Gastroesophageal sphincter (tissue), 4 donors: Measurements from ENCODE around the gene SOX12. TPM values are rescaled to one million over a fixed set of nuclear protein-coding genes. Genes with fewer than 3 reads are reported as not detected.
A peak's percentile ranks its signal among the peaks of the same experiment; 100 is the strongest.

ENCODE experiments used
- ATAC-seq: fragments of 150-250 bp; one replicate; pipeline ENCODE4 v1.9.1; 2016; ENCODE audit warnings: mild to moderate bottlenecking, moderate library complexity
- H3K27ac ChIP-seq, 4 donors: fragments of 200-600 bp; sonication (generic) in 3 of 4; 1 replicate in 3 of 4; 2 replicates in 1 of 4; pipeline ENCODE4 v1.5.1; 2016 to 2019
- H3K27me3 ChIP-seq: fragments of 200-600 bp; sonication (generic); one replicate; pipeline ENCODE4 v1.5.1; 2019
- H3K36me3 ChIP-seq, 2 donors: fragments of 200-600 bp; sonication (generic); one replicate each; pipeline ENCODE4 v1.5.1; 2019; ENCODE audit warnings: control low read depth in 1 of 2
- H3K4me1 ChIP-seq, 3 donors: fragments of 200-600 bp; sonication (generic); 1 replicate in 2 of 3; 2 replicates in 1 of 3; pipeline ENCODE4 v1.5.1; 2016 to 2019; ENCODE audit warnings: control low read depth in 2 of 3
- H3K4me3 ChIP-seq, 2 donors: fragments of 200-600 bp; sonication (generic); one replicate each; pipeline ENCODE4 v1.5.1; 2019; ENCODE audit warnings: mild to moderate bottlenecking in 1 of 2, moderate library complexity in 1 of 2
- H3K9me3 ChIP-seq, 3 donors: fragments of 200-600 bp; sonication (generic); one replicate each; pipeline ENCODE4 v1.5.1; 2017 to 2019; ENCODE audit warnings: control low read depth in 2 of 3
- CTCF ChIP-seq, 4 experiments: fragments of 200-600 bp in 2 of 4; fragments of 450-650 bp in 2 of 4; sonication (generic) in 1 of 4; IDR thresholded peaks; one replicate each; pipeline ENCODE4 v1.5.1; 2017 to 2019; ENCODE audit warnings: antibody characterized with exemption in 4 of 4, mild to moderate bottlenecking in 2 of 4, moderate library complexity in 2 of 4
- EP300 ChIP-seq: sonication (generic); formaldehyde crosslinking; IDR thresholded peaks from one replicate; pipeline ENCODE4 v1.6.1; 2017; ENCODE audit warnings: antibody characterized with exemption, mild to moderate bottlenecking
- POLR2A ChIP-seq, 2 donors: fragments of 450-650 bp; IDR thresholded peaks; one replicate each; pipeline ENCODE4 v1.6.1; 2017; ENCODE audit warnings: antibody characterized with exemption in 2 of 2, mild to moderate bottlenecking in 2 of 2, moderate library complexity in 1 of 2
- POLR2AphosphoS5 ChIP-seq: sonication (generic); formaldehyde crosslinking; IDR thresholded peaks from one replicate; pipeline ENCODE4 v1.6.1; 2017; ENCODE audit warnings: antibody characterized with exemption
- WGBS, 2 donors: methylation state at CpG; one replicate each; pipeline ENCODE4 v1.1.5; 2018; ENCODE audit warnings: low coverage in 1 of 2; 5-methylcytosine and 5-hydroxymethylcytosine counted together
- total RNA-seq, 4 donors: library from RNA; depleted of rRNA; stranded (reverse); fragments of >200 nt; gene quantifications; one replicate each; pipeline ENCODE4 v1.1.0, GENCODE V29; 2016

Gene SOX12
- total RNA-seq, 4 donors from 2014 or later, result 3.4 to 7.3 (median 5.9) TPM

DNA sequence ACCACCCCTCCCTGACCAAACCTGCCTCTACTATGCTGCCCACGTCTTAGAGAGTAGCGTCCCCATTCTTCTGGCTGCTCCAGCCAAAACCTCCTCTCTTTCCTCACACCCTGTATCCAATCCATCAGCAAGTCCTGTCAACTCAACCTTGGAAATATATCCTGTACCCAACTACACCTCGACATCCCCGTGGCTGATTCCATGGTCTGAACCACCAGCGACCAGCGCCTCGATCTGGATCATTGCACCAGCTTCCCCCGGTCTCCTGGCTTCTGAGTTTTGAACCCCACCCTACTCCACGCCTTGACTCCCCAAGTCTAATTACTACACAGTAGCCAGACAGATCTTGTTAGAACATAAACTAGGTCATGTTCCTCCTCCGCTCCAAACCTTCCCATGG lies 31.4 kb downstream of the SOX12 start:
- no peak for ATAC-seq
- Histone ChIP-seq H3K4me1 (peaks cover 0 to 8% (median 0%) of the 10 kb centered on the region in 3 donors), H3K36me3 (peaks cover 0 to 22% of the 10 kb centered on the region in 2 donors), H3K27me3 (no peaks in the 10 kb centered on the region), H3K4me3 (no peak overlapping the region), H3K9me3 (no peaks in the 10 kb centered on the region), H3K27ac (no peak overlapping the region)
- WGBS, 2 donors, result 87 to 92% methylated on average over 6 to 10 of the region's 10 CpGs
- TF ChIP-seq CTCF (IDR thresholded peaks at IDR 0.05), result no peak
- TF ChIP-seq EP300, result no peak
- TF ChIP-seq POLR2AphosphoS5, result no peak
- TF ChIP-seq POLR2A (IDR thresholded peaks at IDR 0.05), result no peak

- TF ChIP-seq EP300, result no peak
- TF ChIP-seq POLR2A (IDR thresholded peaks at IDR 0.05), result no peak
- TF ChIP-seq CTCF (IDR thresholded peaks at IDR 0.05), result no peak
- TF ChIP-seq POLR2AphosphoS5, result no peak
- no peaks in the 10 kb centered on the region for H3K27me3 ChIP-seq
- peaks cover 0 to under 1% of the 10 kb centered on the region in 2 donors for H3K36me3 ChIP-seq
- no peaks in the 10 kb centered on the region for H3K9me3 ChIP-seq
- H3K4me3 ChIP-seq, result no peak overlapping the region
- no peak for ATAC-seq
- peaks cover 0 to 17% (median 0%) of the 10 kb centered on the region in 3 donors for H3K4me1 ChIP-seq
- WGBS, 2 donors, result 71 to 83% methylated on average over 4 of the region's 4 CpGs
- H3K27ac ChIP-seq, result no peak overlapping the region
These were observed 33.7 kb downstream of the SOX12 start for GRCh38 chr20:358891-359555.

DNA sequence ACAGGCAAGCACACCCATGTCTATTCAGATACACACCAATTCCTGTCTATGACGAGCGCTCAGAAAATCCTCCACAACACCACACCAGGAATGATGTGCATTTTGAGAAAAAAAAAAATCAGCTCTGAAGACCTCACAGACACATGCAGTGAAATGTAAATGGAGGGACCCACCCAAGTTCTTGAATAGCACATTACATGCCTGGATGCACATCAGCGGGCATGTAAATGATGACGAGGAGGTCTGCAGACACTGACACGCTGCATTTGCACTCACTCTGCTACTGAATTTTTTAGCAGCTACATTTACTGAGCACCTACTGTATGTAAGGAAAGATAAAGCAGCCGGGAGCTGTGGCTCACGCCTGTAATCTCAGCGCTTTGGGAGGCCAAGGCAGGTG lies 36.2 kb downstream of the SOX12 start:
- no peak for ATAC-seq
- 90 to 95% methylated on average over 4 to 8 of the region's 8 CpGs for WGBS, 2 donors

GRCh38 chr20:362271-363254 lies 37.2 kb downstream of the SOX12 start:
- WGBS, 2 donors, result 75 to 89% methylated on average over 5 to 6 of the region's 13 CpGs
- Histone ChIP-seq H3K27ac (no peak overlapping the region), H3K4me3 (no peak overlapping the region), H3K4me1 (peaks cover 0 to 9% (median 0%) of the 10 kb centered on the region in 3 donors), H3K9me3 (no peaks in the 10 kb centered on the region), H3K36me3 (no peaks in the 10 kb centered on the region), H3K27me3 (no peaks in the 10 kb centered on the region)
- TF ChIP-seq POLR2AphosphoS5 (no peak), CTCF (IDR thresholded peaks at IDR 0.05) (peak in 2 of 4 experiments; percentile 18 to 28)
- peak; percentile 83 for ATAC-seq

More for the DNA sequence above, 36.2 kb downstream of the SOX12 start:
- Histone ChIP-seq H3K27ac (no peak overlapping the region), H3K9me3 (no peaks in the 10 kb centered on the region), H3K4me1 (peaks cover 0 to 9% (median 0%) of the 10 kb centered on the region in 3 donors), H3K4me3 (no peak overlapping the region), H3K36me3 (no peaks in the 10 kb centered on the region), H3K27me3 (no peaks in the 10 kb centered on the region)
- TF ChIP-seq EP300, result no peak
- TF ChIP-seq POLR2A (IDR thresholded peaks at IDR 0.05), result no peak
- no peak for TF ChIP-seq CTCF (IDR thresholded peaks at IDR 0.05)
- no peak for TF ChIP-seq POLR2AphosphoS5
